Endothelial cell of umbilical vein (primary cell): Measurements from ENCODE around the gene LAMTOR4.

Source experiments
- EZH2 ChIP-seq: IDR thresholded peaks from 2 replicates; pipeline ENCODE4 v1.6.1; 2012; ENCODE audit warnings: borderline replicate concordance, low read depth, mild to moderate bottlenecking, moderate library complexity, low read length, inconsistent platforms; ENCODE audit not compliant: severe bottlenecking
- FOS ChIP-seq: IDR thresholded peaks from 2 replicates; pipeline ENCODE4 v1.6.1; 2011; ENCODE audit warnings: mild to moderate bottlenecking, low read length, moderate library complexity, borderline replicate concordance; ENCODE audit not compliant: insufficient read depth
- GATA2 ChIP-seq: IDR thresholded peaks from 2 replicates; pipeline ENCODE4 v1.7.0; 2011; ENCODE audit warnings: low read depth, mild to moderate bottlenecking, moderate library complexity, mixed read lengths, low read length; ENCODE audit not compliant: insufficient read length, insufficient read depth
- POLR2A ChIP-seq: IDR thresholded peaks from 2 replicates; pipeline ENCODE4 v1.6.1; 2012; ENCODE audit warnings: low read depth, mild to moderate bottlenecking, control low read depth, low read length
- POLR2AphosphoS5 ChIP-seq: IDR thresholded peaks from 2 replicates; pipeline ENCODE4 v1.6.1; 2012; ENCODE audit warnings: low read depth, mild to moderate bottlenecking, control low read depth, low read length, moderate library complexity; ENCODE audit not compliant: insufficient read depth
- TF ChIP-seq, protein P1 (sequence below), 2 donors: IDR thresholded peaks; 1 replicate in 1 of 2; 2 replicates in 1 of 2; pipeline ENCODE4 v1.5.1; 2011; ENCODE audit warnings: low read length in 2 of 2, mild to moderate bottlenecking in 2 of 2, moderate library complexity in 2 of 2, control low read depth in 1 of 2, inconsistent platforms in 1 of 2, low read depth in 1 of 2; ENCODE audit not compliant: insufficient read depth in 1 of 2; ENCODE audit errors: extremely low read depth in 1 of 2
- TF ChIP-seq, protein P2 (sequence below): IDR thresholded peaks from 2 replicates; pipeline ENCODE4 v1.6.1; 2011; ENCODE audit not compliant: insufficient read depth, insufficient read length

DNA sequence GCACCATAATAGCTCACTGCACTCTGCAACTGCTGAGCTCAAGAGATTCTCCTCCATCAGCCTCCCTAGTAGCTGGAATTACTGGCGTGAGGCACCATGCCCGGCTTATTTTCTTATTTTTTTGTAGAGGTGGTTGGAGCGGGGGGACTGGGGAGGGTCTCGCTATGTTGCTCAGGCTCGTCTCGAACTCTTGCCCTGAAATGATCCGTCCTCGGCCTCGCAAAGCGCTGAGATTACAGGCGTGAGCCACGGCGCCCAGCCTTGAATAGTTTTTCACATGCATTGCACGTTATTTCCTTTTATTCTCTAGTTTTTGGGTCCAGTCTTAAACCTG, 526 bp upstream of the LAMTOR4 start:
- TF ChIP-seq, protein P1, sequence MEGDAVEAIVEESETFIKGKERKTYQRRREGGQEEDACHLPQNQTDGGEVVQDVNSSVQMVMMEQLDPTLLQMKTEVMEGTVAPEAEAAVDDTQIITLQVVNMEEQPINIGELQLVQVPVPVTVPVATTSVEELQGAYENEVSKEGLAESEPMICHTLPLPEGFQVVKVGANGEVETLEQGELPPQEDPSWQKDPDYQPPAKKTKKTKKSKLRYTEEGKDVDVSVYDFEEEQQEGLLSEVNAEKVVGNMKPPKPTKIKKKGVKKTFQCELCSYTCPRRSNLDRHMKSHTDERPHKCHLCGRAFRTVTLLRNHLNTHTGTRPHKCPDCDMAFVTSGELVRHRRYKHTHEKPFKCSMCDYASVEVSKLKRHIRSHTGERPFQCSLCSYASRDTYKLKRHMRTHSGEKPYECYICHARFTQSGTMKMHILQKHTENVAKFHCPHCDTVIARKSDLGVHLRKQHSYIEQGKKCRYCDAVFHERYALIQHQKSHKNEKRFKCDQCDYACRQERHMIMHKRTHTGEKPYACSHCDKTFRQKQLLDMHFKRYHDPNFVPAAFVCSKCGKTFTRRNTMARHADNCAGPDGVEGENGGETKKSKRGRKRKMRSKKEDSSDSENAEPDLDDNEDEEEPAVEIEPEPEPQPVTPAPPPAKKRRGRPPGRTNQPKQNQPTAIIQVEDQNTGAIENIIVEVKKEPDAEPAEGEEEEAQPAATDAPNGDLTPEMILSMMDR (IDR thresholded peaks at IDR 0.05; ENCODE audit: extremely low read depth in 1 of 2, insufficient read depth in 1 of 2, low read depth in 1 of 2, low read length in 2 of 2), result no peak
- TF ChIP-seq POLR2A, result no peak
- TF ChIP-seq POLR2AphosphoS5, result no peak
- no peak for TF ChIP-seq EZH2
- TF ChIP-seq, protein P2, sequence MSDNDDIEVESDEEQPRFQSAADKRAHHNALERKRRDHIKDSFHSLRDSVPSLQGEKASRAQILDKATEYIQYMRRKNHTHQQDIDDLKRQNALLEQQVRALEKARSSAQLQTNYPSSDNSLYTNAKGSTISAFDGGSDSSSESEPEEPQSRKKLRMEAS, result no peak
- TF ChIP-seq FOS, result no peak
- TF ChIP-seq GATA2, result no peak
